GM19351 (cell line): ENCODE results near the gene METTL5.
"Not testable (repeated sequence)": the region's sequence is repeated elsewhere in the genome, so short reads cannot be mapped to it uniquely, and the experiment has no call there.

Experiments
- ATAC-seq: cut with Tn5 transposase; IDR thresholded peaks from one replicate; pipeline ENCODE4 v1.9.1; 2021; ENCODE audit warnings: mild to moderate bottlenecking, moderate library complexity; ENCODE audit not compliant: unreplicated experiment

METTL5 gene

DNA sequence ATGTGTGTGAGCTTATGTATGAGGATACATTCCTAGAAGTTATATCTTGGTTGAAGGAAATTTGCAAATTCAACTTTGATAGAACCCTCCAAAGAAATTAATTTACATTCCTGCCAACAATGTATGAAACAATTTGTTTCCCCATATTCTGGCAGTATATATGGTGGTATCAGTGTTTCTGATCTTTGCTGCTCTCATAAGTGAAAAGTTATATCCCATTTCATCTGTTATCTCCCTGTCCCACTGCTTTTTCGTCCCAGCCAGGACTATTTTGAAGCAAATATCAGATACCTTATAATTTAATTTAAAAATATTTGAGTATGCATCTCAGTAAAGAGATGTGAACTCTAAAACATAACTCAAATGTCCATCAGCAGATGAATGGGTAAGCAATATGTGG lies 9.7 kb upstream of the METTL5 start:
- ATAC-seq: no peak

GRCh38 chr2:169828141-169828811 lies 3.6 kb upstream of the METTL5 start:
- ATAC-seq: peak; percentile 30

DNA sequence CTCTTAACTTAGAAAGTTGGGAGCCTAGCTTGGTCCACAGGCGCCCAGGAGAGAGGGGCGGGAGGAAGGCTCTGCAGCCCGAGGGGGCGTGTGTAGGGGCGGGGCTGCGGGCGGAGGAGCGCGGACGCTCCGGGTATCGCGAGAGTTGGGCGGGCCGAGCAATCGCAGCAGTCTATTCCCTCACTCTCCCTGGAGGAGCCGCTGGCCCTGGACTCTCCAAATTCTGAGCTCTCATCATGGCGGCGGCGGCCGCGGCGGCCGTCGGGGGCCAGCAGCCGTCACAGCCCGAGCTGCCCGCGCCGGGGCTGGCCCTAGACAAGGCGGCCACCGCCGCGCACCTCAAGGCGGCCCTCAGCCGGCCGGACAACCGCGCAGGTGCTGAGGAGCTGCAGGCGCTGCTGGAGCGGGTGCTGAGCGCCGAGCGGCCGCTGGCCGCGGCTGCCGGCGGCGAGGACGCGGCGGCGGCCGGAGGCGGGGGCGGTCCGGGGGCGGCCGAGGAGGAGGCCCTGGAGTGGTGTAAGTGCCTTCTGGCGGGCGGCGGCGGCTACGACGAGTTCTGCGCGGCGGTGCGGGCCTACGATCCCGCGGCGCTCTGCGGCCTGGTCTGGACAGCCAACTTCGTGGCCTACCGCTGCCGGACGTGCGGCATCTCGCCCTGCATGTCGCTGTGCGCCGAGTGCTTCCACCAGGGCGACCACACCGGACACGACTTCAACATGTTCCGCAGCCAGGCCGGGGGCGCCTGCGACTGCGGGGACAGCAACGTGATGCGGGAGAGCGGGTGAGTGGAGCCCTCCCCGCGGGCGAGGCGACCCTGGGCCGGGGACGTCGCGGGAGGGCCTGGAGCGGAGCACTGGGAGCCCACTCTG lies 2.8 kb upstream of the METTL5 start, which contains the start of gene UBR3:
Gene UBR3, plus strand, starts transcription at position 183 of the 869 bp plus-strand sequence. Its CDS starts 54 bp downstream, at position 237.
- peak; percentile 67 for ATAC-seq

DNA sequence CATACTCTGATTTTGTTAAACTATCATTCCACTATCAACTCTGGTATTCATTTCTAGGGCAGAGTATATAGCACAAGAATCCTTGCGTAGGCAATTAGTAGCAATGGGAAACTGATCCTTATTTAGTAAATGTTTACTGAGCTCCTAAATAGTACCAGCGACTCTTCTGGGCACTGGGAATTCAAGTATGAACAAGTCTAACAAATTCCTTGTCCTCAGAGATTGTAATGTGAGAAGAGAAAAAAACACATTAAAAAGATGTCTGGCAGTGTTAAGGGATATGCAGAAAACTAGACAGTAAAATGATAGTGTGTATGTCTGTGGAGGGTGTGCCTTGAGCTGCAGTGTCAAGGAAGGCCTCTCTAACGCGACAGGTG lies 721 bp downstream of the METTL5 start:
- ATAC-seq: no peak

- ATAC-seq: no peak
These were observed 1.8 kb downstream of the METTL5 start for GRCh38 chr2:169822785-169823392.

DNA sequence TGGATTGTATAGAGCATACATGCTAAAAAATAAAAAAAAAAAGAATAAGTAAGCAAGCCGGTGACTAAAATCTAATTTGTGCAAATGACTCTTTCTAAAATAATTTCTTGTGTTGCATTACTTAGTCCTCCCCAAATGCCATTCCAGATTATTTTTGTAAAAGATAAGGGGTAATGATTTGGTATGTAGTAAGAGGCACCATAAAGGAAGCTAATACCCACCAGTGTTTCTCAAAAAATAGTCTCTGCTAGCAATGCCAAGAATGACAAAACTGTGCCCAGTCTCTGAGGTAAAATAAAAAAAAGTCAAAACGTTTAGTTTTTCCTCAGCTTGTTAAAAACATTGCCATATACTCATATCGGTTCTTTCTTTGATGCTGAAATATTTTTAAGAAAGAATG lies 2.7 kb downstream of the METTL5 start:
- no peak for ATAC-seq

DNA sequence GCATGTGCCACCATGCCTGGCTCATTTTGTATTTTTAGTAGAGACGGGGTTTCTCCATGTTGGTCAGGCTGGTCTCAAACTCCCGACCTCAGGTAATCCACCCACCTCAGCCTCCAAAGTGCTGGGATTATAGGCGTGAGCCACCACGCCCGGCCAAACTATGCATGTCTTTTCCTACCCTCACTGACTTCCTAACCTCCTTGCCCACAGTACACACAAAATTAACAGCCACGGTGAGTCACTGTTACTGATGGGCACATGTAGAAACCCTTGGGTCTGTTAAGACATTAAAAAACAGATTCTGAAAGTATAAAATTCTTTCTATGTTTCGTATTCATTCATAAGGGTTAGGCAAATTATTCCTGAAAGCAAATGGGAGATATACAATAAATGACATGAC lies 4.6 kb downstream of the METTL5 start:
- not testable (repeated sequence) for ATAC-seq

DNA sequence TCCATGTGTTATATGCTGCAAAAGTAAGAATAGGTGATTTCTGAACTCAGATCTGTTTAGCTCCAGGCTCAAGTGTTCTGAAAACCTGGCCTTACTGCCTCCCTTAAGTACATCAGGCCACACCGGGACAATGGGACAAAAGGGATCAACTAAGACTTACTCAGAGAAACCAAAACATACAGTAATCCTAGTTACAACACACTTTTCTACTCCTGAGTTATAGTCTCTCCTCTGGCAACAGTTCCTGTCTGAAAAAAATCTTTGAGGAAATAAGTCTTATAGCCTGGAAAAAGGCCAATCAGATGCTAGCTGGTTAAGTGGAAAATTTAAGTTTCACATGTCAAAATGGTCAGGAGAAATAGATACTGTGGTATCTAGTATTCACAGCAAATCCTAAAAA lies 5.6 kb downstream of the METTL5 start:
- no peak for ATAC-seq

GRCh38 chr2:169818241-169818640 lies 6.5 kb downstream of the METTL5 start:
- no peak for ATAC-seq

DNA sequence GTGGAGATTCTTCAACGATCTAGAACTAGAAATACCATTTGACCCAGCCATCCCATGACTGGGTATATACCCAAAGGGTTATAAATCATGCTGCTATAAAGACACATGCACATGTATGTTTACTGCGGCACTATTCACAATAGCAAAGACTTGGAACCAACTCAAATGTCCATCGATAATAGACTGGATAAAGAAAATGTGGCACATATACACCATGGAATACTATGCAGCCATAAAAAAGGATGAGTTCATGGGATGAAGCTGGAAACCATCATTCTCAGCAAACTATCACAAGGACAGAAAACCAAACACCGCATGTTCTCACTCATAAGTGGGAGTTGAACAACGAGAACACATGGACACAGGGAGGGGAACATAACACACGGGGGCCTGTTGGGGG lies 7.3 kb downstream of the METTL5 start:
- not testable (repeated sequence) for ATAC-seq

GRCh38 chr2:169816961-169817360 lies 7.7 kb downstream of the METTL5 start:
- ATAC-seq: not testable (repeated sequence)

- ATAC-seq: no peak
These were observed 8.9 kb downstream of the METTL5 start for GRCh38 chr2:169815849-169816248.

- no peak for ATAC-seq
These were observed 16.5 kb downstream of the METTL5 start for GRCh38 chr2:169808221-169808620.

GRCh38 chr2:169806586-169806985 lies 18.1 kb downstream of the METTL5 start:
- ATAC-seq: no peak

DNA sequence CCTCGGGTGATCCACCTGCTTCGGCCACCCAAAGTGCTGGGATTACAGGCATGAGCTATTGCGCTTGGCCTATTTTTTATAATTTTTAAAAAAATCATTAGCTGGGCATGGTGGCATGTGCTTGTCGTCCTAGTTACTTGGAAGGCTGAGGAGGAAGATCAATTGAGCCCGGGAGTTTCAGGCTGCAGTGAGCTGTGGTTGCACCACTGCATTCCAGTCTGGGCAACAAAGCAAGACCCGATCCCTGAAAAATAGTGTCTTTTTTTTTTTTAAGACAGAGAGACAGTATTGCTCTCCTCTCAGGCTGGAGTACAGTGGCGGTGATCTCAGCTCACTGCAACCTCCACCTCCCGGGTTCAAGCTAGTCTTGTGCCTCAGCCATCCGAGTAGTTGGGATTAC lies 21.2 kb downstream of the METTL5 start:
- ATAC-seq: no peak

DNA sequence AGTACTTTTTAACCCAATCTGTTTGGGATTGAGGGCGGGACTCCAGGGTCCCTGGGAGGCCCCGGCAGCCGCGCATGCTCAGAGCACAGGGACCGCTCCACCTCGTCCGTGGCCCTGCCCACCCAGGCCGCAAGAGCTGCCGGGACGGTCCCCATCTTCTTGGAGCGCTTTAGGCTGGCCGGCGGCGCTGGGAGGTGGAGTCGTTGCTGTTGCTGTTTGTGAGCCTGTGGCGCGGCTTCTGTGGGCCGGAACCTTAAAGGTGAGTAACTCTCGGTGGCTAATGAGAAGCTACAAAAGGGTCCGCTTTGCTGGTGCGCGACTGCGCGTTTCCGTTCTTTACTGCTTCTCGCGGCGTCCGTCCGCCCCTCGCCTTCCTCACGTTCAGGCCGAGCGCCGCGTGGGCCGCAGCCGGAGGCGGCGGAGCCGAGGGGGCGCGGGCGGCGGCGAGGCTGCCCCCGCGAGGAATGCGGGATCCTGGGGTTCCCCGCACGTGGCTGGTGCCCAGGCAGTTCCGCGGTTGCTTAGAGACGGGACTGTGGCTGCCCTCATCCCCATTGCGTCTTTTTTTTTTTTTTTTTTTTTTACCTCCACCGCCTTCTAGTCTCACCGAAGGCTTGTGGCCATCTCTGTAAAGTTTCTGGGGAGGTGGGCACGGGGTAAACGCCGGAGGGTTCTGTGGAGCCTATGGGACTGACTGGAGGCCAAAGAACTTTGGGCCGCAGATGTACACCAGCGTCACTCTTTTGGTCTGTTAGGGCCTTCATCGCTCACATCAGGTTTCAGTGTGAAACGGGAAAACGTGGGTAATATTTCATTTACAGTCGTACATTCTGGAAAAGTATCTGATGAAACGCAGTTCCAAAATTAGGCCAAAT lies 25.8 kb downstream of the METTL5 start, which contains the start of gene SSB:
Gene SSB, plus strand, starts transcription at position 154 of the 875 bp plus-strand sequence. CDS start 2,090 bp downstream, outside the sequence.
- peak; percentile 97 for ATAC-seq

DNA sequence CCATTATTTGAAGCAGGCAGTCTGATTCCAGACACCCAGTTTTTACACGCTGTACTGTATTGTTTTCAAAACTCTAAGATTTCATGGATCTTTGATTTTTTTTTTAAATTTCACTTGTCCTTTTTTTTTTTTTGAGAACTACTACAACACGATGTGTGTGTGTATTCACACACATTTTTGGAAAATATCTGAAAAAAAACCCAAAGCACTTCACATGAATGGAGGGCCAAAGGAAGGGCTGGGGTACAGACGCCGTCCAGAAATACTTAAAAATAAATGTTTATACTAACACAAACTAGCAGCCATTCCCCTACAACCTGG lies 26.3 kb downstream of the METTL5 start:
- no peak for ATAC-seq

DNA sequence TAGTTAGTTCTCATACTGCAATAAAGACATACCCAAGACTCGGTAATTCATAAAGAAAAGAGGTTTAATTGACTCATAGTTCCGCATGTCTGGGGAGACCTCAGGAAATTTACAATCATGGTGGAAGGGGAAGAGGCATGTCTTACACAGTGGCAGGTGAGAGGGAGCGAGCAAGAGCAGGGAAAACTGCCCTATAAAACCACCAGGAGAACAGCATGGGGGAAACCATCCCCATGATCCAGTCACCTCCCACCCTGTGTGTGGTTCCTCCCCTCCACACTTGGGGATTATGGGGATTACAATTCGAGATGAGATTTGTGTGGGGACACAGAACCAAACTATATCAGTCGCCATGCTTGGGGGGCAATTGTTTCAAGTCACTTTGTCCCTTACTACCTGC lies 27.1 kb downstream of the METTL5 start:
- ATAC-seq: no peak

DNA sequence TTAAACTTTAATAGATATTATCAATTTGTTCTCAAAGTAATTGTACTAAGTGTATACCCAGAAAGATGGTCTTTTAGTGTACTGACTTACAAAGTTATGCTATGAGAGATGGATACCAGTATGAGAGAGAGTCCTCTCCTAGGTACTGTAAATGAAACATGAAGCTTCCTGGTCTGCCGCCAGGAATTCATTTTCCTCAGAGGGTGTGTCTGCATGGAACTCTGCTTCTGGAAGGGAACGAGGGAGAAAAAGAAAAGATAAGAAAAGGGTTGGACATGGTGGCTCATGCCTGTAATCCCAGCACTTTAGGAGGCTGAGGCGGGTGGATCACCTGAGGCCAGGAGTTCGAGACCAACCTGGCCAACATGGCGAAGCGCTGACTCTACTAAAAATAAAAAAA lies 28.3 kb downstream of the METTL5 start:
- ATAC-seq: no peak

GRCh38 chr2:169795181-169795580 lies 29.5 kb downstream of the METTL5 start:
- no peak for ATAC-seq

GRCh38 chr2:169790581-169790980 lies 34.1 kb downstream of the METTL5 start:
- ATAC-seq: no peak
